GM06990 (cell line): ENCODE data around the gene DSTN.

ENCODE experiments used
- DNase-seq: peaks from one replicate; pipeline ENCODE4 v3.0.0-alpha.2; 2011; ENCODE audit not compliant: insufficient read length; ENCODE audit errors: extremely low read depth
- H3K27me3 ChIP-seq: replicated peaks from 2 replicates; pipeline ENCODE4 v1.6.0; 2011; ENCODE audit warnings: low read length; ENCODE audit not compliant: control insufficient read depth, insufficient read depth
- H3K36me3 ChIP-seq: 2 replicates; pipeline ENCODE4 v1.5.1; 2011; ENCODE audit warnings: low read length; ENCODE audit not compliant: control insufficient read depth, insufficient read depth
- H3K4me3 ChIP-seq: replicated peaks from 2 replicates; pipeline ENCODE4 v1.5.1; 2011; ENCODE audit warnings: low read depth, mild to moderate bottlenecking, control low read depth, low read length
- TF ChIP-seq, protein P1 (sequence below): IDR thresholded peaks from 2 replicates; pipeline ENCODE4 v1.5.1; 2011; ENCODE audit warnings: low read length, control low read depth, mild to moderate bottlenecking, inconsistent platforms; ENCODE audit not compliant: insufficient read depth, poor library complexity, severe bottlenecking

DSTN gene

DNA sequence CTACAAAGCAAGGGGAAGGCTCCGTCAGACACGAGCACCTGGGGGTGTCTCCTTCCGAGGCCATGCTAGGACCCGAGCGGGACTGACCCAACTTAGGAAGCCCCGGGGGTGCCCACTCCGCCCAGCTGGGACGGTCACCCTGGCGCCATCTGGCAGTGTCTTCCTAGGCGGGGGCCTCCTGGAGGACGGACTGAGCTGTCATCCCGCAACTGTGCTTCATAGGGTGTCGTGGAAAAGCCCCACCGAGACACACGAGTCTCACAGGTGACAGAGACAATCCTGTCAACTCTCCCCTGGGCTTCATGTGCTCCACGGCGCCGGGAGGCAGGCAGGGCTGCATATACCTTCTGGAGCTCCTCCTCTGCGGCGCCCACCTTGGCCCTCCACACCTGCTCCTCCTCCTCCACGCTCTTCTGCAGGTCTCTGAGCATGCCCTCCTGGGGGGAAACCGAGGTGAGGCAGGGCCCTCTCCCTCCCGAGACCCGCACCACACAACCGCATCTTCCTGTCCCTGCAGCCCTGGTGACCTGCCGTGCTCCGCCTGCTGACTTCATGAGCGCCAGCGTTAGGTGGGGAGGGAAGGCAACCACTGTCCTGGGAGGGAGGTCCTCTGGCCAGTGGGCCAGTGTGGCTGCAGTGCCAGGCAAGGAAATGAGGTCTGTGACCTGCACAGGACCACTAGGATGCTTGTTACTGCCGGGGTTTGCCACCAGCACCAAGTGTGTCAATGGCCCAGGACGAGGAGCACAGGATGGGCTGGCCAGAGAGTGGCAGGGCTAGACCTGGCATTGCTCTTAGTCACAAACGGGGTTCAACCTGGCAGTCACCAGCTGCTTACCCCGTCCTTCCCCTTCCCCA is 50.7 kb downstream of the DSTN start:
- DNase-seq = no peak
- Histone ChIP-seq H3K4me3 (no peak overlapping the region), H3K36me3 (peaks cover 51% of the 10 kb centered on the region), H3K27me3 (no peaks in the 10 kb centered on the region)
- TF ChIP-seq, protein P1, sequence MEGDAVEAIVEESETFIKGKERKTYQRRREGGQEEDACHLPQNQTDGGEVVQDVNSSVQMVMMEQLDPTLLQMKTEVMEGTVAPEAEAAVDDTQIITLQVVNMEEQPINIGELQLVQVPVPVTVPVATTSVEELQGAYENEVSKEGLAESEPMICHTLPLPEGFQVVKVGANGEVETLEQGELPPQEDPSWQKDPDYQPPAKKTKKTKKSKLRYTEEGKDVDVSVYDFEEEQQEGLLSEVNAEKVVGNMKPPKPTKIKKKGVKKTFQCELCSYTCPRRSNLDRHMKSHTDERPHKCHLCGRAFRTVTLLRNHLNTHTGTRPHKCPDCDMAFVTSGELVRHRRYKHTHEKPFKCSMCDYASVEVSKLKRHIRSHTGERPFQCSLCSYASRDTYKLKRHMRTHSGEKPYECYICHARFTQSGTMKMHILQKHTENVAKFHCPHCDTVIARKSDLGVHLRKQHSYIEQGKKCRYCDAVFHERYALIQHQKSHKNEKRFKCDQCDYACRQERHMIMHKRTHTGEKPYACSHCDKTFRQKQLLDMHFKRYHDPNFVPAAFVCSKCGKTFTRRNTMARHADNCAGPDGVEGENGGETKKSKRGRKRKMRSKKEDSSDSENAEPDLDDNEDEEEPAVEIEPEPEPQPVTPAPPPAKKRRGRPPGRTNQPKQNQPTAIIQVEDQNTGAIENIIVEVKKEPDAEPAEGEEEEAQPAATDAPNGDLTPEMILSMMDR = no peak

DNA sequence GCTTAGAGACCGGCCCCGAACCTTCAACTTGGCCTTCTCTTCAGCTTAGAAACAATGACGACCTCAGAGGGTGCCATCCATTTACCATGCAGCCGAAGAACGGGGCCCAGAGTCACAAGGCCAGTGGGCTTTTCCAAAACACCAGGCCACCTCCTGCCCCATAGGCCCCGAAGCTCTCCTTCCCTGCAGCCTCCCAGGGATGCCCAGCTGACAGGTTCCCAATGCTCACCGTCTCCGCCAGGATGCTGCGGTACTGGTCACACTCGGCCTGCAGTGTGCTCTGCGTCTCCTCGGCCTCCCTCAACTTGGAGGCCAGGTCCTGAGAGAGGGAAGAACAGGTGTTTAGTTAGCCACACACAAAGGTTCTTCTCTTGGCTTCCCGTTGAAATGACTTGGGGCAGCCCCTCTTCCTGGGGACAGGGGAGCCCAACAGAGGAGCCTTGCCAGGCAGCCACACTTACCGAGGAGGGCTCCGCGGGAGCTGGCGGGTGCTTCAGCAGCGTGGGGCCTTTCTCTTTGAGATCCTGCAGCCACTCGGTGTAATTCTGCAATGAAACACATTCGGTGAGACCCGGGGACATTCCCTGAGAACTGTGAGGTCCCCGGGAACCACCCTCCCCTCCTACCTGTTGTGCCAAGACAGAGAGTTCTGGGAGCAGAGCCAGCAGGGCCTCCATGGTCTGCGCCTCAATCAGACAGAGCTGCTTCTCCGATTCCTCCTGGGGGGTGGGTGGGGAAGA is 51.5 kb downstream of the DSTN start:
- Histone ChIP-seq H3K4me3 (no peak overlapping the region), H3K36me3 (peaks cover 44% of the 10 kb centered on the region), H3K27me3 (no peaks in the 10 kb centered on the region)
- no peak for DNase-seq
- TF ChIP-seq, protein P1 = no peak

DNA sequence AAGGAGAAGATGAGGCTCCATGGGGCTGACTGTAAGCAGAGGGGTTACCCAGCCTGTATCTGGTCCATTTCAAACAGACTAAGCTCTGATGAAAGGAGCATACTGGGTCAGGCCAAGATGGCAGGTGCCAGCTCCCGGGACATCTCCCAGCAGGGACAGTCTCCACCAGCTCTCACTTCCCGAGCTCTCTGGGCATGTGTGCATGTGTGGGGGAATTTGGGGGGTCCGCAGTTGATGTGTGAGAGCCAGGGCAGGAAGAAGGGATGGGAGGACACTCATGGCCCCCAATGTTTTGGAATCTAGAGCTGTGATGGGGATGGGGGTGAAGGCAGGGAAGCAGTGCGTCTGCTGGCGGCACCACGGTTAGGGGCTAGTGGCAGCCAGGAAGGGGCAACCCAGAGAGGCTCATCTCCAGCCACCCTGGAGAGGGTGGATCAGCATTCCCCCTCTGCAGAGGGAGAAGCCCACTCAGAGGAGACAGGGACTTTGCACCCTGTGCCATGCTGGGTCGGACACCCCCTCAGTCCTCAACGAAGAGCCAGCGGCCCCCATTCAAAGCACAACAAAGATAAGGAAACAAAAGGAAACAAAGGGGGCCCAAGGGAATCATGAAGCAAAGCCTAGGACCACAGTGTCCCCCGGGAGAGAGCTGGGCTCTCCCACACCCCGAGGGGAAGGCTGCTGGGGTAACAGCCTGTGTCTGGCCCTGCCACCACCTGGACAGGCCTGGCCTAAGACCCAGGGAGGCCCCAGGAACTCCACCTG is 52.4 kb downstream of the DSTN start:
- Histone ChIP-seq H3K36me3 (peaks cover 46% of the 10 kb centered on the region), H3K27me3 (no peaks in the 10 kb centered on the region), H3K4me3 (no peak overlapping the region)
- DNase-seq = no peak
- TF ChIP-seq, protein P1 = no peak

DNA sequence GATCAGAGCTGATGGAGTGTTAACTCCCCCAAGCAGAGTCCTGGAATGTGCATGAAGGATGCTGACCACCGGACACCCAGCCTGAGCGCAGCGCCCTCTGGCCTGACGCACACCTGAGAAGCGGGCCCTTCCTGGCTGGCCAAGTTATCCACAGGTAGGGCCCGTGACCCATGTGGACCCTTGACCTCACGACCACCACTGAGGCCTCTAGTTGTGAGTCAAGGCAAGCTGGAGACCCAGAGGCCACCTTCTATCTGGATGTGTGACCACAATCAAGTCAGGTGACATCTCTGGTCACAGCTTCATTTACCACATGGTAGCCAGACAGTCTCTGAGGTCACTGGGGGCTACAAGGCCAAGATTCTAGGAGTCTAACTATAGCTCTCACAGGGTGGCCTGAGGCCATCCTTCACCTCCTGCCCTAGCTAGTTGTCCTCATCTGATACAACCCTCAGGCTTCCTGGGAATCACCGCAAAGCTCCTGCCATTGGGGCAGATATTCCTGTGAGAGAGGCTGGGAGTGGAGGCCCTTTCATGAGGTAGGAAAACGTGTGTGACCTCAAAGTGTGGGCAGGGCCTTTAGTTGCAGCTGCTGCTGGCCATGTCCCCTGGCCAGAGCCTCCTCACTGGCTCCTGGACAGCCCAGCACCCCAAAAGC is 53.1 kb downstream of the DSTN start:
- TF ChIP-seq, protein P1 = no peak
- Histone ChIP-seq H3K36me3 (peaks cover 46% of the 10 kb centered on the region), H3K4me3 (no peak overlapping the region), H3K27me3 (no peaks in the 10 kb centered on the region)
- DNase-seq = no peak

DNA sequence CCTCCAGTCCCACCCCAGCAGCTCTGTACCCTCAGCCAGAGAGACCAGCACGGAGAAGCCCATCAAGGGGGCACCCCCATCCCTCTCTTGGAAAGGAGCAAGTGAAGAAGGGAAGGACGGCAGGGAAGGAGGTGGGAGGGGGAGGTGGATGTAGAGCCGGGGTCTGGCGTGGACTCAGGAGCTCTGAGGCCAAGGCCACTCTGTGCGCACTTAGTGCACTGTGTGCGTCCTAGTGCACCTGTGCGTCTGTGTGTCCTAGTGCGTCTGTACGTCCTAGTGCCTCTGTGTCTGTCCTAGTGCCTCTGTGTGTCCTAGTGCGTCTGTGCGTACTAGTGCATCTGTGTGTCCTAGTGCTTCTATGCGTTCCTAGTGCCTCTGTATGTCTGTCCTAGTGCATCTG is 54.2 kb downstream of the DSTN start:
- TF ChIP-seq, protein P1 = no peak
- no peak for DNase-seq
- Histone ChIP-seq H3K36me3 (peaks cover 40% of the 10 kb centered on the region), H3K4me3 (no peak overlapping the region), H3K27me3 (no peaks in the 10 kb centered on the region)
